HL-60/S4 (cell line): ENCODE measurements around the gene RGPD8.

ENCODE experiments used
- in situ Hi-C: fragments of 300-500 bp; cut with MboI; formaldehyde crosslinking; loops from 2 replicates; pipeline ENCODE4 v1.14.3; 2022; ENCODE audit warnings: low sequenced_read_pairs

RGPD8 gene

DNA sequence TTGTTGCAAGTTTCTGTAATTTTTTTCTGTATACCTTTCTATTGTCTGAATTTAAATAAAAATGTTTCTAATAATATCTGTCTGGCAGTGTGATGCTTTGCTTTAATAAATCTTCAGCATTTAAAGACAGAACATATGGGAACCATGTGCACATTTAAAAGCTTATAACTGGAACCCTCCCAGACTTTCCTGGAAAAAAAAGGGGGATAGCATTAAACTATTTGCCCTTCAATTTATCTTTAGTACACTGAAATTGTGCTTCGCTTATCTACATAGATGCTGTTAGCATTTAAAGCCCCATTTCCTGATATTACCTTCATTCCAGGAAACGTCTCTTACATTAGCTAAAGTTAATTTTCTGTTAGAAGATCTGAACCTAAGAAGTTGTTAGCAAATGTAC is 93.5 kb downstream of the RGPD8 start:
- in situ Hi-C loops, result no loop called here

DNA sequence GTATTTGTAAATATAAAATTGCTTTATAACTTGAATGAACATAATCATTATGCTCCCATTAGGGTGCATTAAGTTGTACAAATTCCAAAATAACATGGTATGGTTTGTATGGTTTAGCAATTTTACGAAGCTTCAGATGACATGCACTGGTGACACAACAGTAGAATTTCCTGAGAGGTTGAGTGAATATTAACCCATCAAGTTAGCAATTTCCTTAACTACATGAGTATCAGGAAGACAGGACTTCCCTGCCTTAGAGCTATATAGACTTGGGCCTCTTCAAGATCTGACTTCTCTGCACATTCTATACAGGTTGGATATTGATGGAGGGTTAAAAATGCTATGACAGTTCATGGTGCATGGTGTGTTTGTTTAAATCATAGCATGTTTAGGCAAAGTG is 97.8 kb downstream of the RGPD8 start:
- in situ Hi-C loops, result no loop called here

DNA sequence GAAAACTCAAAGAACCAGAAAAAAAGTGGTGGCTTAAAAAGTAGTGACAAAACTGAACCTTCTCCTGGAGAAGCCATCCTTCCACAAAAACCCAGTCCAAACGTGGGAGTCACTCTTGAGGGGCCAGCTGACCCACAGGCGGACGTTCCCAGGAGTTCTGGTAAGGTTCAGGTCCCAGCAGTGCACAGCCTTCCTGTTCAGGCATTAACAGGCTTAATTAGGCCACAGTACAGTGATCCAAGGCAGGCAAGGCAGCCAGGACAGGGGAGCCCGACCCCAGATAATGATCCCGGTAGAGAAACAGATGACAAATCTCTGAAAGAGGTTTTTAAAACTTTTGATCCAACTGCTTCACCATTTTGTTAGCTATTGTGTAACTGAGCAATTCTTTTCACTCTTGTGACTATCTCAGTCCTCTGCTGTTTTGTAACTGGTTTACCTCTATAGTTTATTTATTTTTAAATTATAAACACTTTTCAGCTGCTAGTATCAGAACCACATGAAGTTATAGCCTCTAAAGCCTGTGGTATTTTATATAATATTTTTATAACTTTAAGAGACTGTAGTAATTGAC is 101.2 kb downstream of the RGPD8 start:
- in situ Hi-C loops, result no loop called here

- in situ Hi-C loops, result no loop called here
Measured at GRCh38 chr2:112322919-112323318, 110.5 kb downstream of the RGPD8 start.

DNA sequence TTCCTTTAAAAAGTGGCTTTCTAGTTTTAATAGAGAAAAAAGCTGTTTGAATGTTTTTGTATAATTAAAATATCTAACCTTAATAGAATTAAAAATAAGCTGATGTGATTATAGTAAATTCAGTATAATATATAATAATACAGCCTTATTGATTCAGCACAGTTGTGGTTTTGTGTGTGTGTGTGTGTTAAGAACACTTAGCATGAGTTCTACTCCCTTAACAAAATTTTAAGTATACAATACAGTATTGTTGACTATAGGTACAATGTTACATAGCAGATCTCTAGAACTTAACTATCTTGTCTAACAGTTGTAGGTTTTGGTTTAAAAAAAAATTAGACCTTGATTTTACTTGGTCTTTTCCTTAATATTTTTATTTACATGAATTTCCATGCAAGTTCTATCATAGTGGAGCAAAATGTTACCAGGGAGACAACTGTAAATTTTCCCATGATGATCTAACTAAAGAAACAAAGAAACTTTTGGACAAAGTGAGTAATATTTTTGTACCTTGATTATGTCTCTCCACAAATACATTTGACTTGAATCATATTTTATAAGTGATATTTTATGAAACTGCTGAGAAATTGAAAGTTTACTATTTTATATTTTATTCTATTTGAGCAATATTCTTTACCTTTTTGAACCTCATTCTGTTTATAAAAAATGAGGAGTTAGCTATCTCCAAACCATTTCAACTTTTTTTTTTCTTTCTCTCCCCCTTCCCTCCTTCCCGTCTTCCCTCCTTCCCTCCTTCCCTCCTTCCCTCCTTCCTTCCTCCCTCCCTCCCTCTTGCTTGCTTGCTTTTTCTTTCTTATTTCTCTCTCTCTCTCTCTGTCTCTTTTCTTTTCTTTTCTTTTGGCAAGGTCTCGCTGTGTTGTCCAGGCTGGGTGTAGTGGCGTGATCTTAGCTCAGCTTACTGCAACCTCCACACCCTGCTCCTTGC is 111.8 kb downstream of the RGPD8 start:
- in situ Hi-C loops, result no loop called here
